Fibroblast of upper back skin (primary cell): ENCODE results near the gene FLACC1.
"Not testable (repeated sequence)": the region's sequence is repeated elsewhere in the genome, so short reads cannot be mapped to it uniquely, and the experiment has no call there.

Experiments used
- DNase-seq: peaks from one replicate; pipeline ENCODE4 v3.0.0-alpha.2; 2013

FLACC1 gene

DNA sequence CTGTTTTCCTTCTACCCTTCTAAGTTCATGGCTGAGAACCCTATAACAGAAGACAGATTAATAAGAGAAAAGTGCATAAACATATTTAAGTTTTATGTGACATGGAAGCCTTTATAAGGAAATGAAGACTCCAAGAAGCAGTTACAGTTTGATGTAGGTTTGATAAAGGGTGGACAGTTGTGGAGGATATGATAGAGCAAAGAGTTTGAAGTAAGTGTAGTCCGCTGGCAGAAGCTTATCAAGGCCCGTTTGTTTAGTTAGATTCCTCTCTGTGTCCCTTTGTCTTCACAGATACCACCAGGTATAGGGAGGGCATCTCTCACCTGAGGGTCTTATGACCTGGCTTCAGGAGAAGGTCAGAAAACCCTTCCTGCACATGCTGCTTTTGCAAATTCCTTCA lies 107.3 kb downstream of the FLACC1 start:
- DNase-seq = no peak

DNA sequence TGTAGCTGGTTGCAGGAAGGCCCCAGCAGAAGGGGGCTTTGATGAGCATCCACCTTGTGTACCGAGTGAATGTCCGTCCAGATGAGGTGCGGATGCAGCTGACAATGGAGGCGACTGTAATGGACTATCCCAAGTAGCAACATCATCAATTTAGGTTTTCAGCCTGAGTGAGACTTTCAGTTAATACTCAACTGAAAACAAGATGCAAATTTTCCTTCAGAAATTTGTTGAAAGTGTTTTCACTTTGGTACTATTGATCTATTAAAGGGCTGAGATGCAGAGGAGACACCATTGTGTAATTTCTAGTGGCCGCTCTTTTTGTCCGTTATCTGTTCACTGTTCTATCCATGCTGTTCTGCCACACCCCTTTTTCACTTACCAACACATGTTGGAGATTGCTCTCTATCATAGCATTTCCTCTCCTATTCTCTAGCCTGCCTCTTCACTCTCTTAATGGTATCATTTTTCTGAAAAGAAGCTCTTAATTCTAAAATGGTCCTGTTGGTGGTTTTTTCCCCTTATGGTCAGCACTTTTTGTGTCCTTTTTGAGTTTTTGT lies 108.8 kb downstream of the FLACC1 start:
- no peak for DNase-seq

DNA sequence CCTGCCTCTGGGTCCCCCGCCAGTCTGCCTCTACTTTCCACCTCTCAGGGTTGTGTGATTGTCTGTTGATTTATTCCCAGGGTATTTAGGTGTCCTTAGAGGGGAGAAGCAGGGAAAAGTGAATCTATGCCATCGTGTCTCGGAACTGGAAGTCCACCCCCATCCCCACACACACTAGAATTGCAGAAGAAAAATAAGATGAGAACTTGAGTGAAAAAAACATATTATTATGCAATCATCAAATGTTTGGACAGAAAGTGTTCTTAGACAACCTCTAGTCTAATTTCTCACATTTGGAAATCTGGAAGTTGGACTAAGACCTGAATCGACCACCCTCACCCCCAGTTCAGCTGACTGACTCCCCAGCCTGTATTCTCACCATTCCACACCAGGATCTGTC lies 110.9 kb downstream of the FLACC1 start:
- no peak for DNase-seq

DNA sequence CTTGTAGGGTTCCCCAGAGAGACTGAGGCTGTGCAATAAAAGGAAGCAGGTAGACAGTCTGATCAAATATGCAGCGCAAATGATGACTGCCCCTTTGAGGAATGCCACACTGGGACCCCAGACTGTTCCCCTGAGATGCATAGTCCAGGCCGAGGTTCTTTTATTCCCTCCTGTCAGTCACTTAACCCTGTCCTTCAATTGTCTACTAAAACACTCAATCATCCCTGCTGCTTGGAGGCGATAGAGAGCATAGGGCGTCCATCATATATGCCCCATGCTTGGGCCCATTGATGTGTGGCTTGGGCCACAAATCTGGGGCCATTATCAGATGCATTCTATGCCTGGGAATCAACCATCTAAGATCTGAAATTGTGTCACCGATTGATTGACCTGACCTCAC lies 112.3 kb downstream of the FLACC1 start:
- DNase-seq = no peak

DNA sequence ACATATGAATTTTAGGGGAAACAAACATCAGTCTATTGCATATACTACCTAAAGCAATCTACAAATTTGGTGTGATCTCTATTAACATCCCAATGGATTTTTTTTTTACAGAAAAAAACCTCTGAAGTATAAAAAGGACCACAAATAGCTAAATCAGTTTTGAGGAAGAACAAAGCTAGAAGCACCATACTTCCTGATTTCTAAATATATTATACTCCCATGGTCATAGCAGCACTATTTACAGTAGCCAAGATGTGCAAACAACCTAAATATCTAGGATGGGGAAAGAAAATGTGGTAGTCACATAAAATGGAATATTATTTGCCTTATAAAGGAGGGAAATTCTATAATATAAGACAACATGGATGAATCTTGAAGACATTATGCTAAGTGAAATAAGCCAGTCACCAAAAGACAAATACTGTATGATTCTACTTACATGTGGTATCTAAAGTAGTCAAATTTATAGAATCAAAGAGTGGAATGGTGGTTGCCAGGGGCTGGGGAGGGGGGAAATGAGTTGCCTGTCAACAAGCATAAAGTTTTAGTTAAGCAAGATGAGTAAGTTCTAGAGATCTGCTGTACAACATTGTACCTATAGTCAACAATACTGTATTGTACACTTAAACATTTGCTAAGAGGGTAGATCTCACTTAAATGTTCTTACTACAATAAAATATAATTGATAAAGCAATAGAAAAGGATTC lies 114.4 kb downstream of the FLACC1 start:
- DNase-seq = no peak

DNA sequence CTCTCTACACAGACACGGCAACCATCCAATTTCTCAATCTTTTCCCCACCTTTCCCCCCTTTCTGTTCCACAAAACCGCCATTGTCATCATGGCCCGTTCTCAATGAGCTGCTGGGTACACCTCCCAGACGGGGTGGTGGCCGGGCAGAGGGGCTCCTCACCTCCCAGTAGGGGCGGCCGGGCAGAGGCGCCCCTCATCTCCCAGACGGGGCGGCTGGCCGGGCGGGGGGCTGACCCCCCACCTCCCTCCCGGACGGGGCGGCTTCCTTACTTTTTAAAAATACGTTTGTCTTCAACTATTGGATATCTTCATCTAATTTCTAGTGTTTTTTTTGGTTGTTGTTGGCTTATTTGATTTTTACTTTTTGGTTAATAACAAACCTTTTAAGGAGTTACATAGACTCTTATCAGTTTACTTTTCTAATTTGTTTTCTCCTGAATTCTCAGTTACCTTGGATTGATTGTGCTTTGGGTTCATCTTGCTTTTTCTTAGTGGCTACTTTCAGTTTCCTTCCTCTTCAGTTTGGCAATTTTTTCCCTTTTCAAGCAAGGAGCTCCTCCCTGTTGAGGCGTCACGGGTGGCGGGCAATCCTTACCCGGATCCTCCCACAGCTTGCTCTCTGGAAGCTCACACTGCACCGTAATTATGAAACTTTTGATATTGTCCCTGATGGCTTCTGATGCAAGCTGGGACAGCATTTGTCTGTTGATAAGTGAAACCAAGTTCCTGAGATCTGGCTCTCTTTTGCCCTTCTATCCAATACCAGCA lies 117.8 kb downstream of the FLACC1 start:
- DNase-seq = not testable (repeated sequence)
